DMS53 treated with DMSO at 0.1 percent for 48 hours (cell line): ENCODE measurements around the gene OR51T1.

ENCODE experiments used
- DNase-seq: peaks from one replicate; lab custom pipeline; 2025; ENCODE audit not compliant: unreplicated experiment; lab: John Stamatoyannopoulos, UW

The OR51T1 gene

DNA sequence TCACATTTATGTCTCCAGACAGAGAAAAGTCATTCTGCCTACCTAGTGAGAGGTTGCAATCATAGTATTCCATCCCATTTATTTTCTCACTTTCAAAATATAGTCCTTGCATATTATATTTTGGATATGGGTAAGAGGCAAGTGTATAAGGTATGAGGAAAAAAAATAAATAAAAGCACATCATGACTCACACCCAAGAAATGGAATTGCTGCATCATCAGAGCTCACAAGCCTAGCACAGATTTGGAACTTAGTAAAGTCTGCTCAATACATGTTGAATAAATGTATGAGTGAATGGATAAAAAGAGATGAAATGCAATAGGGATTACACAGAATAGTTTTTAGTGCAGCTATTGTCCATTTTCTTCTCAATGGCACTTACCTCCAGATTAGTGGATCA lies 44.9 kb downstream of the OR51T1 start:
- no peak for DNase-seq
